IPS DF 19.7 (cell line): Measurements from ENCODE around the gene C13orf46.

Experiments
- DNase-seq: peaks from one replicate; pipeline ENCODE4 v3.0.0-alpha.2; 2013; ENCODE audit warnings: low read depth, low spot score

Gene C13orf46

DNA sequence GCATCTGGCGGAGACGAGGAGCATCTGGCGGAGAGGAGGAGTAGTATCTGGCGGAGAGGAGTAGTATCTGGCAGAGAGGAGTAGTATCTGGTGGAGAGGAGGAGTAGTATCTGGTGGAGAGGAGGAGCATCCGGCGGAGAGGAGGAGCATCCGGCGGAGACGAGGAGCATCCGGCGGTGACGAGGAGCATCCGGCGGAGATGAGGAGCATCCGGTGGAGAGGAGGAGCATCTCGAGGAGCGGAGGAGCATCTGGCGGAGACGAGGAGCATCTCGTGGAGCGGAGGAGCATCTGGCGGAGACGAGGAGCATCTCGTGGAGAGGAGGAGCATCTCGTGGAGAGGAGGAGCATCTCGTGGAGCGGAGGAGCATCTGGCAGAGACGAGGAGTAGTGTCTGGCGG lies 18.6 kb downstream of the C13orf46 start:
- DNase-seq = no peak

DNA sequence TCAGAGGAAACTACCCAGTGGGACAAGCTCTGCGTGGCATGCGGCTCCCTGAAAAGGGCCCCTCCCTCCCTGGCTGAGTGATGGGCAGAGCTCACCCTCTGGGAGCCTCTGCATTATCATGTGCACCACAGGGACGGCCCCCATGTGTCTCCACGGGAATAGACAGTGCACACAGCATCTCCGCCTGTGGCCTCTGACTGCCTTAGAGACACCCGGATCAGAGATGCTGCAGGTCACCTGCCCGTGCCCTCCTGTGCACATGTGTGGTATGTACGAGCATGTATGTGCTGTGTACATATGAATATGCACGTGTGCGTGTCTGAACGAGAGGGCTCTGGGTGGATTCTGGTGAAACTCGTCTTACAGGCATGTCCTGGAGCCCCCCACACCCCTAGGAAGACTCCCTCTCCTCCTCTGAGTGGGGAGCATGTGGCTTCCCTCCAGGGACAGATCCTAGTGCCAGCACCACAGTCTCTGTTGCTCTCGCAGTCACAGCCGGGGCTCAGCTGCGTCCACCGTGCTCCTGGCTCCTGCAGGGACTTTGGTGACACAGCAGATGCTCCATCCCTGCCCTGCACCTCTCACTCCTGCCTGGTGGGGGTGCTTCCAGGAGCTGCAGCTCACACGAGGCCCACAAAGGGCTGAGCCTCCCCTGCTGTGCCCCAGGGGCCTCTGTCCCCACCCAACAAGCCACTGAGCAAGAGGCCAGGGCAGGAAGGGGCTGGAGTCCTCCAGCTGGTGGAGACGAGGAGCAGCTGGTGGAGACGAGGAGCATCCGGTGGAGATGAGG lies 19.6 kb downstream of the C13orf46 start:
- no peak for DNase-seq

DNA sequence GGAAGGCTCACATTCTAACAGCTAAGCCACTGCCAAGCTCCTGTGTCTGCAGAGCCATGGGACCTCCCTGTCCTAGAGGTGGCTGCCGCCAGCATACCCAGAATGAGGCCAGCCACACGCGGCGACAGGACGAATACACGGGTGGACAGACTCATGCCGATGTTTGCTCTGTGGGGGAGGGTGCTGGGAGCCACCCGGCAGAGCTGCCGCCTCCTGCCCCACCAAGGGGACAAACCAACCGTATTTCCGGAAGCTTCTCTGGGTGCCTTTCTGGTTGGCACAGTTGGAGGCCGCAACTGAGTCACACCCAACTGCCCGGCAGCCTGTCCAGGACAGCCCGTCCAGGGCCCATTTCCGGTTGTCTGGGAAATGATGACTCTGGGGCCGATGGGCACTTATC lies 20.3 kb downstream of the C13orf46 start:
- DNase-seq = no peak

DNA sequence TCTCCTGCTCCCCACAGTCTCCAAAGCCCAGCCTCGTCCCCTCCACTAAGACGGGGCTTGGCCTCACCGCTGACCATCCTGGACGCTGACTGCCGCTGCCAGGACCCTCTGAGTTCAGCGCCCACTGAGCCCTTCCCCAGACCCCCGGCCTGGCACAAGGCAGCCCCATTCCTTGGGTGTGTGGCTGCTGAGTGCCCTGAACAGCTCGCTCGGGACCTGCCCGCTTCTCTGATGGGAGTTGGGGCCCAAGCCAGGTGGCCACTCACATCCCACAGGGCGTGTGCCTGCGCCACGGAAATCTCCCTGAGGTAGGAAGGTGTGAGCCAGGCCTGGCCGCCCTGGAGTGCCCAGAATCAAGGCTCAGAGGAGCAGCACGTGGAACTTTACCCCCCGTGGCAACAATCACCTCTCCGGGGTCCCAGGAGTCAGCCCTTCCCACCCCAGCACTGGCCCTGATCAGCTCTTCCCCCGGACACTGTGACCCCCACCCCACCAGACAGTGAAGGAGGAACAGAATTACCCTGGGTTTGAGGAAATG lies 20.8 kb downstream of the C13orf46 start:
- no peak for DNase-seq

DNA sequence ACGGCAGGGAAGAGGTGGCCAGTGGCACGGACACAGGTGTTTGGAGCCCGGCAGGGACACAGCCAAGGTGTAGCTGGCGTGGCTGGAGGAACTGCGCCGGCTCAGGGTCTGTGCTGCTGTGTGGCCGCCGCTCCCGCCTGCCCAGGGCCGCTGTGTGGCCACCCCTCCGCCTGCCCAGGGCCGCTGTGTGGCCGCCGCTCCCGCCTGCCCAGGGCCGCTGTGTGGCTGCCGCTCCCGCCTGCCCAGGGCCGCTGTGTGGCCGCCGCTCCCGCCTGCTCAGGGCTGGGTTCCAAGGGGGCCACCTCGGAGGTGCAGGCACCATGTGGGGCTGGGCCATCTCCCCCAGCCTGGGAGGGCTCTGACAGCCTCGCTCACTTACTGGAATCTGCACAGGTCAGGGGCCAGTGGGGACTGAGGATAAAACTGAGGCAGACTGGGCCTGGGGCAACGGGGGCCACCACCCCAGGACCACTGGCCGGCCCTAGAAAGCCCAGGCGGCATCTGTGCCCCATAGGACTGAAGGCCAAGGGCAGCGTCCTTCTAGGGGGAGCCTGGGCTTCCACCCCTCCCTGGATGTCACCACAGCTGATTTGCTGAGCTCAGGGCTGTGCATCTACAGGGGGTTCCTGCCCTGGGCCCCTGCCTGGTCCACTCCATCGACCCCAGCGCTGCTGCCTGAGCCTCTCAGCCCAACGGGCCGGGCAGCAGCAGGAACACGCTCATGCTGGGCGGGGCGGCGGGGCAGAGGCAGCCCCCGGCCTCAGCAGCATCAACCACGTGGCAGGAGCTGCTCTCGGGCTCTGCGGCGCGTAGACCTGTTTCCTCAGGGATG lies 21.5 kb downstream of the C13orf46 start:
- DNase-seq = no peak

DNA sequence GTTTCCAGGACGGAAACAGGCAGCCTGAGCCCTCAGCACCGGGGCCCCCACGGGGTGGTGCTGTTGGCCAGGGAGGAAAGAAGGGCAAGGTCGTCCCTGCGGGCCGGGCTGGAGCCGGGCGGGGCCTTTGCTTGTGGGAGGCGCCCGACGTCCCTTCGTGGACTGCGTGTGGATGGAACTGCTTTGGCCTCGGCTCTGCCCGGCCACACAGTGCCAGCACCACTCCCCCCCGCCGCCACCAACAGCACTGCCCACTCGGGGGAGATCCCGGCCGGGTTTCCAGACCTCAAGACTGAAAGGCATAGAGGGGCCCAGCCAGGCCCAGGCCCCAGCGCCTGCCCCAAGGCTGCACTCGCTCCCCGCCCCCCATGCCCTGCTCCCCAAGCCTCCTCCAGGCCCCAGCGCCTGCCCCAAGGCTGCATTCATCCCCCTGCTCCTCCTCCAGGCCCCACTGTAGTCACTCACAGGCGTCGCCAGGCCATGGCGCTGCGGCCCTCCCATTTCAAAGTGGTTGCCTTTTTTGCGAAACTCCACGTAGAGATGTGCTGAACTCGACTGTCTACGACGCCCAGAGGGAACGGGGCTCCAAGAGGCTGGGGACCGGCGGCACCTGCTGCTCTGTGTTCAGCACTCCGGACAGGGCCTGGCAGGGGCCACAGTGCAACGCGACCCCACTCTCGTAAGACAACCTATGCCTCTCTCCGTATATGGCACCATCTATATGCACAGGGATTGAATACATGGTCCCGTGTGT lies 22.5 kb downstream of the C13orf46 start:
- no peak for DNase-seq

DNA sequence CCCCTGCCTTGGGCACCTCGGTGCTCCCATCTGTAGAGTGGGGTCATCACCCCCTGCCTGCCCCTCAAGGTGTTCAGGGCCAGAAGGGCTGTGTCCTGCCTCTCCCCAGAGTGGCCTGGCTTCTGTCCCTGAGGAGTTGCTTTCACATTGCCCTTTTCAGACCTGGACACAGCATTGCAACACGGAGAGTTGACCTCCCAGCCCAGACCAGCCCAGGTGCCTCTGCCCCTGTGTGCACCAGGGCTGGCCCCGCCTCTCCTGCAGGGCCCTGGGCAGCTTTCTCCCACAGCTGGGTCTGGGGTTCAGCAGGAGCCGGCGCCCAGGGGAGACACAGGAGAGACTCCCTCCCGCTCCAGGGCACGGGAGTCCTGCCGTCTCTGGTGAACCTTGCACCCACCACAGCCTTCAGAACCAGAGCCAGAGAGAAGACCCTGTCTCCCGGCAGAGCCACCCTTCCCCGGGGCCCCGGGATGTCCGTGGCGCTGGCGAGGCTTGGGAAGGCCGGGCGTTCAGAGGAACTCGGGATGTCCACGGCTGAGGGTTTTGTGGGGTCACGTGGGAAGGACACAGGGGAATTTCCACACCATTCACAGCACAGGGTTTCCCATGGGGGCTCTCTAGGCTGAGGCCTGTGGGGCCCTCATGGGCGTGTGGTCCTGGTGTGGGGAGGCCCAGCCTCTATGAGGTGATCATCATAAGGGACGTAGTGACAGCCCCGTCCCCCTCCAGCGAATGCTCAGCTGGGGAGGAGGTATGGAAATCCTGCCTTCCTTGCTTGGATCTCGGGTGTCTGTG lies 23.2 kb downstream of the C13orf46 start:
- no peak for DNase-seq

DNA sequence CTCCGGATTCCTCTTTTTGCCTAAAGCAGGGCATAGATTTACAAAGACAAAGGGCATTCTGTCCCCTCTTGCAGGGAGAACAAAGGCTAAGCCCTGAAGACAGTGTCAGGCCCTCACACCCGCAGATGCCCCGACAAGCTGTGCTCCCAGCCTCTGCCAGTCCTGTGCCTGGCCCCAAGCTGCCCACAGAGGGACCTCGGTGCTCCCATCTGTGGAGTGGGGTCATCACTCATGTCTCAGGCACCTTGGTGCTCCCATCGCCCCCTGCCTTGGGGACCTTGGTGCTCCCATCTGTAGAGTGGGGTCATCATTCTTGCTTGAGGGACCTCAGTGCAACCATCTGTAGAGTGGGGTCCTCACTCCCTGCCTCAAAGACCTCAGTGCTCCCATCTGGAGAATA lies 24.3 kb downstream of the C13orf46 start:
- DNase-seq = no peak

DNA sequence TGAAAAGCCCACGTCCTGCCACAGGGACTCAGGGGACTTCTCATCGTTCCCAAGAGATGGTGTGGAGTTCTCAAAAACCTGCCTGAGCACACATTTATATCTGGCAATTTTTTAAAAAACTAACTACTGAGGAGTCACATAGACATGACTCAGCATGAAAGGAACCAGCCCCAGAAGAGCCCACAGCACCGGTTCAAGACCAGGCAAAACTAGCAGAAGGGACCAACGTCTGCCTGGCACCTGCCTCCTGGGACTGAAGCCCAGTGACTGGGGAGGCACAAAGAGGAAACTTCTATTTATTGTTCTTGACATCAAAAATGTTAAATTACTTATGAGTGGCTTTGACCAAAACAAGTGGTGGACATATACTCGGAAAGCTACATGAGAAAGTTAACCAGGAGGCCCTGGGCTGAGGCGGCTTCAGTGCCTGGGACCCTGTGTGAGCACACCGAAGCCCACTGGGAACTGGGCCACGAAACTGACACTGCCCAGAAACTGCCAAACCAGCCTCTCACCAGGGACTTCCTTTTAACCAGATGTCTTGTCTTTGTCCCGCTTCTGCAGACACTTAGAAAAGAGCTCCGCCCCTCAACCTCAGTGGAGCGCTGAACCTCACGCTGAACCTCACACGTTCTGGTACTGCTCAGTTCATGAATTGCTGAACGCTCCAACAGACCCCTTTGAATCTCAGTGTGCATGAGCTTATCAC lies 25.7 kb downstream of the C13orf46 start:
- no peak for DNase-seq

DNA sequence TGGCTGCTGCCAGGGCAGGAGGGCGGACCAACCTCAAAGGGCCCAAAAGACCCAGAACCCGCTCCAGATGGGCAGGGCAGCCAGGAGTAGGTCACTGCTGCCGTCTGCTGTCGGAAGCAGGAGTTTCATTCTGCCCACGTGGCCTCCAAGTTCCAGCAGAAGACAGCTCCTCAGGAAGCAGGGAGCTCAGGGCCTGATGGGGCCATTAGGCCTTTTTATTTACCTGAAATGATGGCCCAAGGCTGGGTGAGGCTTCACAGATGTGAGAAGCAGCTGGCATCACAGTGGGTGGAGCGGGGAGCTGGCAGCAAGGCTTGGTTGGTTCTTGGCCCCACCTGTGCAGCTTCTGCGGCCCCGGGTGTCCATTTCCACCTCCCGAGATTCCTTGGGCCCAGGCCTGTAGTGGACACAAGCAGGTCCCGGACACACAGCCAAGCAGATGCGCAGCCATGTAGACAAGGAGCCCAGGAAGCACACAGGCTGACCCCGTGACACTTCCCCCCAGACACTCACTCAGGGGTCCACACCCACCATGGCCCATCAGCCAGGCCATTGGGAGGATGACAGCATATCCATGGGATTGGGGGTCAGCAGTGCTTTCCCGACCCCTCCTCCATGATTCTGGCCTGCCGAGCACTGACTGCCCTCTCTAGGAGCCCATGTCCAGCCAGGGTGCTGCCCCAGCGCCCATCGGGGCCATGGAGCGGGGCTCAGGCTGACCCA lies 26.4 kb downstream of the C13orf46 start:
- no peak for DNase-seq

DNA sequence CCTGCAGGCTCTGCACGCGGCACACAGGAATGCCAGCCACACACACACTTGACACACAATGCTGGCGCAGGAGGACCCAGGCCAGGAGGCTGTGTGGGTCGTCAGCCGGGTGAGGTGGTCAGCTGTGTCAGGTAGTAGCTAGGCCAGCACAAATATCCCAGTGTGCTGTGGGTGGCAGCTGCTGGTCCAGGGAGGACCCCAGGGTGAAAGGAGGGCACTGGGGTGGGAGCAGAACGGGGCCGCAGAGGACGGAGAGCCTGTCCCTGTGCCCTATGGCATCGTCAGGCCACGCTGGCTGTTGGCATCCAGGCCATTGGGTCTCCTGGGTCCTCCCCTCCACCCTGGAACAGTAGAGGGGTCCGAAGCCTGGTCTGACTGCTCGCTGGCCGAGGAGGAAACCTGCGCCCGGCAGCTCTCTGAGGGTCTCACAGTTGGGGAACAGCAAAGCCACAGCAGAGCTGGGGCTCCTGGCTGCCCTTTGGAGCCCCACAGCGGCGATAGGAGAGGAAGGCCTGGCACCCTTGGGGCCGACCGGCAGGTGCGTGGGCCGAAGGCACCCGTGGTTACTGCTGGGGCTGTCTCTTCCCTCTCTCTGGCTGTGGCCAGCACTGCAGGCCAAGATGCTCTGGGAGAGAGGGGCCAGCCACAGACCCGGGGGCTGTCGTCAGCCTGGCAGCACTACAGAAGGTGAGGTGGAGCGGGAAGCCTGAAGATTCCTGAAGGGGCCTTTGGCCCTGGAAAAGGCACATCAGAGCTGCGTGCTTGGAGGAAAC lies 27.3 kb downstream of the C13orf46 start:
- DNase-seq = no peak

DNA sequence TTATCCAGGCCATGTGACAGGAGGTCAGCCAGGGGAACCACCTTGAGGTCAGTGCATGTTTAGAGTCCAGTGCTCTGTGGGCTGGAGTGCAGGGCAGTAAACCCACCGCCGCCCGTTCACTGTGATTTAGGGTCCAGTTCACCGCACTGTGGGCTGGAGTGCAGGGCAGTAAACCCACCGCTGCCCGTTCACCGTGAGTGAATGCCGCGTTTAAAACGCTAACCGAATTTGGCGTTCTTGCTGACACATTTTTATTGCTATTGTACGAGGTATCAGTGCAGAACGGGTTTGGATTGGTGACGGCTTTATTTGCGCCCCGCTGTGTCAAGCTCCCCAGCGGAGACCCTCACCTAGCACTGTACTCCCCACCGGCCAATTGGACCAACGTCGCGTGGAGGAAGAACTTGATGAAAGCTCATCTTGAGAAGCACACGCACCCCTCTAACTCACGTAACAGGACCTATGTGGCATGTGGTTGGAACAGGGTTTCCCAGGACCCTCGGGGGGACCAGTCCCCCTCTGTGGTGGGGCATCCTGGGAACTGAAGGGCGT lies 27.9 kb downstream of the C13orf46 start:
- no peak for DNase-seq

DNA sequence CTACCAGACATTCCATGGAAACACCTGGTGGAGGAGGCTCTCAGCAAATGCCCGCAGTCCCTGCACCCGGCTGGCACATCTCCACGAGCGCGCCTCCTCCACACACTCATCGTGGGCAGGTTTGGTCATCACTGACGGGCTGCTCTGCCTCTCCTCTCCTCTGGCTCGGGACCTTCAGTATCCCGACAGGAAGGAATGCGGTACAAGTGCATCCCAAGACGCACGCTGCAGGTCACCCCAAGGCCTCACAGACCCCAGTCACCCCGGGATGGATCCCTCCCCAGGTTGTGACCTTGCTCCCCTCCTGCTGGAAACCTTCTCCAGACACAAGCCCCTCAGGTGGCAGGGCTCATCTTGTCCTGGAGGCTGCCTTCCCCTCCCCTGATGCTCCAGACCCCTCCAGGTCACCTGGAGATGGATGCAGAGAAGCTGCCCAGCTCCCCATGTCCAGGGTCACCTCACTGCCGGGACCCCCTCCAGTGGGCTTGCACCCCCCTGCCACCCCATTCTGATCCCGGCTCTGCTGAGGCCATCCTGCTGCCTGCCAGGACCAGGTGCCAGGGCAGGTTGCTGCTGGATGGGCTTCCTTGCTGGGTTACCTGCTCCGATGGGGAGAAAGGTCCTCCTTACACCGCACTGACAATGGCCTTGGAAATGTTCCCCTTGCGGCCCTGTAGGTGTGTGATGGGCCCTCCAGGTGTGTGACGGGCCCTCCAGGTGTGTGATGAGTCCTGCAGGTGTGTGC lies 29.9 kb downstream of the C13orf46 start:
- DNase-seq = no peak

DNA sequence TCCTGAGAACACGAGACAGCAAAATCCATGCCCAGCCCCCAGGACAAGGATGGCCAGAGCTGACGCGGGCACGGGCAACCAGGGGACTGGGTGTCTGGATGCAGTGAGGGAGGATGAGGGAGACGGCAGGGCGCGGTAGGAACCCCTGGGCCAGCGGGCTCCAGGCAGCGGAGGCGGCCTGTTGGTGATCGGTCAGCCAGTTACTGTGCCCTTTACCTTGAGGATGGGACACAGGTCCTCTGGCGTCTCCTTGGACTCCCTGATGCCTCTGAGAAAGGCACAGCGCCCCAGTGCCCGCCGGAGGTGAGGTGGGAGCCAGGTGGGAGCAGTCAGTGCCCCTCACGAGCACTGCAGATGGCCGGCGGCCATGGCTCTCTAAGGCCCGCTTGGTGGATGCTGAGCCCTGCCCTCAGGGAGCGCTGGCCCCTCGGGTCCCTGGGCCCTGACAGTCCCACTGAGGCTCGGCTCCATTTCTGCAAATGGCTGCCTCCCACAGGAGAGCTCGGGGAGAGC lies 31.2 kb downstream of the C13orf46 start:
- no peak for DNase-seq

DNA sequence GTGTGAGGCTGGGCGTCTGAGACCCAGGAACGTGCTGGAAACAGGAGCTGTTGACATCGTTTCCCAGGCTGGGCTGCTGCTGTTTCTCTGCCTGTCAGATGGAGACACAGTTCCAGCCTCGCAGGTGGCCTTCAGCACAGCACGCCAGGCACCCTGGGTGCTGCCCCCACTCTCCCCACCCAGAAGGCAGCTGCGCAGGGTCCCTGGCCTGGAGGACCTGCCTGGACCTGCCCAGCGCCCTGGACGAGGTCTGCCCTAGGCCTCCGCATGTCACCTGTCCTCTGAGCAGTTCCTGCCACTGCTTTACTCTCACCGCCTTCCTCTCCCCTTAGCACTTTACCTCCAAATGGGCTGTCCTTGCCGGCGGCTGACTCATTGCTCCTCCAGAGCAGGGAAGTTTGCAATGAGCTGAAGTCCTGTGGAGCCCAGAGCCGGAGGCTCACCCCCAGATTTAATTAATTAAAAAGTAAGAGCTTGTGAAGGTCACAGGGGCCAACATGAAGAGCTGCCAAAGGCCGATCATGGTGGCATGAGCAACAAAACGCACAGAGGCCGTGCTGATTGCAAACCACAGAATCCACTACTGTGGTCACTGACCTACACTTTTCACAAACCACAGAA lies 32.2 kb downstream of the C13orf46 start:
- no peak for DNase-seq

DNA sequence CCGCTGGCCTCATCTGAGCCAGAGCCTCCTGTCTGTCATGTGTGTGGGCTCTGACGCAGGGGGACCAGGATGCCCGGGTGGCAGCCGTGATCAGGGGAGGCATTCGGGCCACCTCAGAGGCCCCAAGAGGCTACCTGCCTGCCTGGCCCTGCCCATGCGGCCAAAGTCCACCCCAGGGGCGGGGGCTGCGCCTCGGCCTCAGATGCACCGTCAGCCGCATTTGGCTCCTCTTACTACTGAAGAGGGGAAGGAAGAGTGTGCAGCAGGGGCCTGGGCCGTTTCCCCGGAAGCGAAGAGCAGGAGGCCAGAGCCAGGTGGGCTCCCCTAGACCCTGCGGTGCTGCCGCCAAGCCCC lies 34.0 kb downstream of the C13orf46 start:
- no peak for DNase-seq

DNA sequence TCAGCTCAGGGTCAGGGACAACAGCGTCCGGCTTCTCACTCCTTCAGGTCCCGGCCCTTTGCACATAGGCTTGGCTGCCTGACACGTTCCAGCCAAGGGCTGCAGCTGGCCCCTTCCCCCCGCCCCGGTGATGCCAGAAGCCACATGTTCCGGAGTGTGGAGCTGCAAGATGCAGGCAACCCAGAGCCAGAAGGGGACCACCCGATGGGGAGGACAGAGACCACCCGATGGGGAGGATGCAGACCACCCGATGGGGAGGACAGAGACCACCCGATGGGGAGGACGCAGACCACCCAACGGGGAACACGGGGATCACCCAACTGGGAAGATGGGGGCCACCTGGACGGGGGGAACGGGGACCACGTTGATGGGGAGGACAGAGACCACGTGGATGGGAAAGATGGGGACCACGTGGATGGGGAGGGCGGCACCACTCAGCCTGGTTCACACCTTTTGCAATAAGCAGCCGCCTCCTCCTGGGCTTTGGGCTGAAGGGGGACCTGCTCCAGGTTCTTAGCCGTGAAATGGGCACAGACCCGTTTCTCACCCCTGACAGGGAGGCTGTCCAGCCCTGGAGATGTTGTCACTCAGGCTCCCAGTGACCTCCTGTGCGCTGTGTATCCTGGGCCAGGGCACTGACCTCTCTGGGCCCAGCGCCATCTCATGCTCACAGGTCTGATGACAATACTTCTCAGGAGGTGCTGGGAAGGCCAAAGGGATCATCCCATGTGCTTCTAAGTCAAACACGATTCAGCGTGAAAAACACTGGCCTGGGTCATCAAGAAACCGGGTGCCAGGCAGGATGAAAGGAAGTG lies 34.5 kb downstream of the C13orf46 start:
- DNase-seq = no peak
